A549 (cell line): ENCODE measurements around the gene ZNF805. TPM values are rescaled to one million over a fixed set of nuclear protein-coding genes. Genes with fewer than 3 reads are reported as not detected.

Source experiments
- ATAC-seq, 2 experiments: fragments of 200-7000 bp in 1 of 2; fragments of >200 bp in 1 of 2; cut with Nextera tagmentation in 1 of 2; cut with Tn5 transposase in 1 of 2; 3 replicates each; pipeline versions ENCODE4 v1.8.0 to v1.9.1; 2018 to 2020; ENCODE audit warnings: mild to moderate bottlenecking in 1 of 2, moderate library complexity in 1 of 2
- CTCF ChIA-PET: fragments of 300-600 bp; sonication (Branson Sonifier 250); formaldehyde crosslinking; extraction: SDS; loops from one replicate; lab custom pipeline; 2021; ENCODE audit warnings: antibody characterized with exemption, inconsistent platforms; lab: Yijun Ruan, JAX
- POLR2A ChIA-PET: fragments of 350-600 bp; formaldehyde crosslinking; extraction: SDS; loops from one replicate; lab custom pipeline; 2021; ENCODE audit warnings: antibody characterized with exemption, inconsistent platforms; lab: Yijun Ruan, JAX
- DNase-seq, 2 experiments: peaks; one replicate each; pipeline versions ENCODE4 v3.0.0 to v3.0.0-alpha.2; 2011 to 2016; ENCODE audit warnings: low read depth in 1 of 2, low spot score in 1 of 2
- FAIRE-seq: peaks from 2 replicates; lab custom pipeline; 2011; peaks lifted over from hg19 to GRCh38; lab: Jason Lieb, UNC
- H3K27ac ChIP-seq, 2 experiments: fragments of >200 bp; sonication (Bioruptor Twin); formaldehyde crosslinking; 3 replicates each; pipeline ENCODE4 v1.5.1; 2016 to 2017
- H3K4me1 ChIP-seq: fragments of >200 bp; sonication (Bioruptor Twin); formaldehyde crosslinking; 3 replicates; pipeline ENCODE4 v1.6.1; 2016
- H3K4me2 ChIP-seq: fragments of >200 bp; sonication (Bioruptor Twin); formaldehyde crosslinking; 3 replicates; pipeline ENCODE4 v1.6.1; 2016
- H3K4me3 ChIP-seq: fragments of >200 bp; sonication (Bioruptor Twin); formaldehyde crosslinking; 3 replicates; pipeline ENCODE4 v1.5.1; 2016
- H3K9me3 ChIP-seq: fragments of >200 bp; sonication (Bioruptor Twin); formaldehyde crosslinking; 3 replicates; pipeline ENCODE4 v1.6.1; 2016
- CHD4 ChIP-seq: fragments of 200-600 bp; sonication (generic); IDR thresholded peaks from 2 replicates; pipeline ENCODE4 v1.6.1; 2016; ENCODE audit warnings: antibody characterized with exemption, mild to moderate bottlenecking, borderline replicate concordance
- FOSB ChIP-seq: fragments of 250-450 bp; sonication (Bioruptor Pico); IDR thresholded peaks from 2 replicates; pipeline ENCODE4 v1.5.0; 2020; ENCODE audit warnings: mild to moderate bottlenecking, moderate library complexity
- FOSL2 ChIP-seq, 2 experiments: fragments of 450-650 bp in 1 of 2; fragments of >200 bp in 1 of 2; sonication (Bioruptor Twin) in 1 of 2; formaldehyde crosslinking; IDR thresholded peaks; 2 replicates each; pipeline versions ENCODE4 v1.5.0 to v1.6.1; 2016 to 2020; ENCODE audit warnings: mild to moderate bottlenecking in 1 of 2, moderate library complexity in 1 of 2
- FOXS1 ChIP-seq: fragments of 250-450 bp; sonication (Bioruptor Pico); IDR thresholded peaks from 2 replicates; pipeline ENCODE4 v1.5.0; 2020; ENCODE audit warnings: mild to moderate bottlenecking, moderate library complexity
- HMGXB4 ChIP-seq: fragments of 250-450 bp; sonication (Bioruptor Pico); IDR thresholded peaks from 2 replicates; pipeline ENCODE4 v1.5.0; 2021; ENCODE audit warnings: mild to moderate bottlenecking, moderate library complexity, borderline replicate concordance
- HOXA7 ChIP-seq: fragments of 250-450 bp; sonication (Bioruptor Pico); IDR thresholded peaks from 2 replicates; pipeline ENCODE4 v1.5.0; 2020; ENCODE audit warnings: mild to moderate bottlenecking, moderate library complexity
- MAFK ChIP-seq: fragments of 450-650 bp; IDR thresholded peaks from 2 replicates; pipeline ENCODE4 v1.6.1; 2014; ENCODE audit not compliant: partially characterized antibody
- MAX ChIP-seq: IDR thresholded peaks from 2 replicates; pipeline ENCODE4 v1.6.1; 2012
- NPAS2 ChIP-seq: fragments of 250-450 bp; sonication (Bioruptor Pico); IDR thresholded peaks from 2 replicates; pipeline ENCODE4 v1.8.0; 2022; ENCODE audit warnings: mild to moderate bottlenecking, moderate library complexity, borderline replicate concordance
- NR3C1 ChIP-seq: fragments of >200 bp; sonication (Bioruptor Twin); formaldehyde crosslinking; IDR thresholded peaks from 3 replicates; pipeline ENCODE4 v1.6.1; 2017
- REST ChIP-seq: fragments of 200-600 bp; sonication (generic); IDR thresholded peaks from 2 replicates; pipeline ENCODE4 v1.6.1; 2016; ENCODE audit warnings: antibody characterized with exemption, mild to moderate bottlenecking, moderate library complexity
- TFCP2L1 ChIP-seq: fragments of 250-450 bp; sonication (Bioruptor Pico); IDR thresholded peaks from 2 replicates; pipeline ENCODE4 v1.5.0; 2021; ENCODE audit warnings: mild to moderate bottlenecking
- TP53 ChIP-seq: fragments of 250-450 bp; sonication (Bioruptor Pico); IDR thresholded peaks from 2 replicates; pipeline ENCODE4 v1.5.0; 2021; ENCODE audit warnings: mild to moderate bottlenecking, moderate library complexity
- WGBS: methylation state at CpG from one replicate; pipeline ENCODE4 v1.1.6; 2017; ENCODE audit errors: missing lambda C conversion rate; 5-methylcytosine and 5-hydroxymethylcytosine counted together
- polyA plus RNA-seq, 4 experiments: library from polyadenylated mRNA; depleted of rRNA in 3 of 4; stranded (reverse); fragments of >200 nt; fragmentation: RNase III in 1 of 4; extraction: RNeasy Plus Mini Kit Qiagen cat#74134 plus additional on column Dnase treatment in 1 of 4; gene quantifications; 2 replicates in 3 of 4; 3 replicates in 1 of 4; pipeline ENCODE4 v1.2.3, GENCODE V29; 2011 to 2017
- TF ChIP-seq, protein P1 (sequence below): fragments of 150-350 bp; IDR thresholded peaks from 2 replicates; pipeline ENCODE4 v1.6.1; 2014; ENCODE audit warnings: low read depth, mild to moderate bottlenecking, low read length
- TF ChIP-seq, protein P2 (sequence below): fragments of 450-650 bp; IDR thresholded peaks from 2 replicates; pipeline ENCODE4 v1.6.1; 2014; ENCODE audit warnings: antibody characterized with exemption
- TF ChIP-seq, protein P3 (sequence below): fragments of >200 bp; sonication (Bioruptor Twin); formaldehyde crosslinking; IDR thresholded peaks from 3 replicates; pipeline ENCODE4 v1.5.1; 2016

The ZNF805 gene
- polyA plus RNA-seq, 2 of the 4 experiments (the other 2 are of a cell fraction), result 1.5 to 5.6 TPM

DNA sequence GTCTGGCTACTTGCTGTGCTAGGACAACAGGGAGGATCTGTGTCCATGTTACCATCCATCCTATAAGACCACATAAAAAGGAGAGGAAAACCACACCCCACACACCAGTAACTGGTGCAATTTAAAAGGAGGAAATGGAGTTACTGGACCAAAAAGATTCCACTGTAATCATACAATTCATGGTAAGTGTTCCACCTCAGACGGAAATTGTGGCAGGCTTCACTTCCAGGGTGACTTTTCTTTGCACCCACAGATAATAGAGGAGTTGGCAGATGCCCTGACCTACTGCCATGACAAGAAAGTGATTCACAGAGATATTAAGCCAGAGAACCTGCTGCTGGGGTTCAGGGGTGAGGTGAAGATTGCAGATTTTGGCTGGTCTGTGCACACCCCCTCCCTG lies 7.2 kb upstream of the ZNF805 start:
- POLR2A ChIA-PET, result no interaction called here
- DNase-seq (no peak), FAIRE-seq (no peak), ATAC-seq (no peak)
- Histone ChIP-seq H3K4me2 (no peak overlapping the region), H3K4me3 (no peak overlapping the region)
- TF ChIP-seq FOXS1 (CRISPR knock-in tag) (no peak), FOSB (no peak), NPAS2 (no peak)
- TF ChIP-seq, all 56 proteins: peak for 0
- Histone ChIP-seq H3K27ac (no peak overlapping the region), H3K9me3 (peaks cover 53% of the 10 kb centered on the region), H3K4me1 (no peaks in the 10 kb centered on the region)
- WGBS, result 12% methylated on average over 1 of the region's 1 CpG
- CTCF ChIA-PET, result interaction anchor here (0.8 kb wide), 1 partner anchor 1035 kb away, joined by 3 read pairs; no protein-coding TSS in a partner anchor

DNA sequence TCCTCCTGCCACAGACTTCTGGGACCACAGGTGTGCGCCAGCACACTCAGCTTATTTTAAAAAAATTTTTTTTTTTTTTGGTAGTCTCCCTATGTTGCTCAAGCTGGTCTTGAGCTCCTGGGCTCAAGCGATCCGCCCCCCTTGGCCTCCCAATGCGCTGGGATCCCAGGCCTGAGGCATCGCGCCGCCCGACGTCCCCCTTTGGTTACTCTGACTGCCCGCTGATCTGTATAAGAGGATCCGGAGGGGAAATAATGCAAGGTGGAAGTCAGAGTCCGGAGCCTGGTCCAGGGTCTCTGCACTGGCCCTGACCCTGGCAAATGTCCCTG lies 486 bp upstream of the ZNF805 start:
- POLR2A ChIA-PET, result interaction anchor here (0.6 to 1.5 kb wide), 6 partner anchors 40 to 702 kb away, joined by 3 to 7 read pairs (median 3); partner anchors contain the start of genes ZFP28, ZNF264 and ZNF460

DNA sequence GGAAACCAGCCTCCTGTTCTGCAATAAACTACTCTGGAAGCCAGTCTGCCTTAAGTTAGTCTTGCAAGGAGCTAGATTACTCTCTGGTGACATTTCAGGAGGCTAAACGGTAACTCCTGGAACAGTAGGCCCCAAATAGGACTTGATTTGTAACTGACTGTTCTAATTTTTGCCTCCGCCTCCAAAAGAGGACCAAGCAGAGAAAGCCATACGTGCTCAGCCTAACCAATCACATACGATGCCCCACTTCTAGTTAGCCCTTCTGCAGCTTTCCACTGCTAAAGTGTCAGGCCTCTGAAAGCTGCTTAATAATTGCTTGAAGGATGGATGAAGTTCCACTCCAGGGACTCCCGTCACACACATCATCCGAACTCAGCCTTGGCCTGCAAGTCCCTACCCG lies 744 bp downstream of the ZNF805 start:
- CTCF ChIA-PET, result interaction anchor here (0.7 kb wide), 1 partner anchor 49 kb away, joined by 3 read pairs; no protein-coding TSS in a partner anchor
- H3K4me3 ChIP-seq, result peak overlapping the region; percentile 86
- WGBS, result 46% methylated on average over 7 of the region's 7 CpGs
- peaks cover 46% of the 10 kb centered on the region for H3K9me3 ChIP-seq
- peak overlapping the region; percentile 79 for H3K4me2 ChIP-seq
- 0 out of 3 replicates have a peak, but pooled peaks cover 8% of the 10 kb centered on the region for H3K4me1 ChIP-seq
- FAIRE-seq (no peak), DNase-seq (peak in 1 of 2 experiments; percentile 9), ATAC-seq (peak in 1 of 2 experiments; percentile 8; a peak in 3 of 6 replicates)
- POLR2A ChIA-PET, result no interaction called here
- H3K27ac ChIP-seq, result peak overlapping the region; percentile 86 to 97
- TF ChIP-seq MAFK (no peak), HMGXB4 (CRISPR knock-in tag) (no peak), REST (no peak), HOXA7 (no peak), CHD4 (no peak), FOSL2 (IDR thresholded peaks at IDR 0.05) (no peak), FOSL2 (CRISPR knock-in tag; IDR thresholded peaks at IDR 0.05) (no peak)
- TF ChIP-seq, protein P1, sequence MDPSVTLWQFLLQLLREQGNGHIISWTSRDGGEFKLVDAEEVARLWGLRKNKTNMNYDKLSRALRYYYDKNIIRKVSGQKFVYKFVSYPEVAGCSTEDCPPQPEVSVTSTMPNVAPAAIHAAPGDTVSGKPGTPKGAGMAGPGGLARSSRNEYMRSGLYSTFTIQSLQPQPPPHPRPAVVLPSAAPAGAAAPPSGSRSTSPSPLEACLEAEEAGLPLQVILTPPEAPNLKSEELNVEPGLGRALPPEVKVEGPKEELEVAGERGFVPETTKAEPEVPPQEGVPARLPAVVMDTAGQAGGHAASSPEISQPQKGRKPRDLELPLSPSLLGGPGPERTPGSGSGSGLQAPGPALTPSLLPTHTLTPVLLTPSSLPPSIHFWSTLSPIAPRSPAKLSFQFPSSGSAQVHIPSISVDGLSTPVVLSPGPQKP, result no peak
- TF ChIP-seq, protein P2, sequence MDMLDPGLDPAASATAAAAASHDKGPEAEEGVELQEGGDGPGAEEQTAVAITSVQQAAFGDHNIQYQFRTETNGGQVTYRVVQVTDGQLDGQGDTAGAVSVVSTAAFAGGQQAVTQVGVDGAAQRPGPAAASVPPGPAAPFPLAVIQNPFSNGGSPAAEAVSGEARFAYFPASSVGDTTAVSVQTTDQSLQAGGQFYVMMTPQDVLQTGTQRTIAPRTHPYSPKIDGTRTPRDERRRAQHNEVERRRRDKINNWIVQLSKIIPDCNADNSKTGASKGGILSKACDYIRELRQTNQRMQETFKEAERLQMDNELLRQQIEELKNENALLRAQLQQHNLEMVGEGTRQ, result no peak
- TF ChIP-seq, protein P3, sequence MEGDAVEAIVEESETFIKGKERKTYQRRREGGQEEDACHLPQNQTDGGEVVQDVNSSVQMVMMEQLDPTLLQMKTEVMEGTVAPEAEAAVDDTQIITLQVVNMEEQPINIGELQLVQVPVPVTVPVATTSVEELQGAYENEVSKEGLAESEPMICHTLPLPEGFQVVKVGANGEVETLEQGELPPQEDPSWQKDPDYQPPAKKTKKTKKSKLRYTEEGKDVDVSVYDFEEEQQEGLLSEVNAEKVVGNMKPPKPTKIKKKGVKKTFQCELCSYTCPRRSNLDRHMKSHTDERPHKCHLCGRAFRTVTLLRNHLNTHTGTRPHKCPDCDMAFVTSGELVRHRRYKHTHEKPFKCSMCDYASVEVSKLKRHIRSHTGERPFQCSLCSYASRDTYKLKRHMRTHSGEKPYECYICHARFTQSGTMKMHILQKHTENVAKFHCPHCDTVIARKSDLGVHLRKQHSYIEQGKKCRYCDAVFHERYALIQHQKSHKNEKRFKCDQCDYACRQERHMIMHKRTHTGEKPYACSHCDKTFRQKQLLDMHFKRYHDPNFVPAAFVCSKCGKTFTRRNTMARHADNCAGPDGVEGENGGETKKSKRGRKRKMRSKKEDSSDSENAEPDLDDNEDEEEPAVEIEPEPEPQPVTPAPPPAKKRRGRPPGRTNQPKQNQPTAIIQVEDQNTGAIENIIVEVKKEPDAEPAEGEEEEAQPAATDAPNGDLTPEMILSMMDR, result no peak
- TF ChIP-seq, all 56 proteins: peak for 0

More for the DNA sequence above, 486 bp upstream of the ZNF805 start:
- TF ChIP-seq NR3C1 (no peak), TFCP2L1 (CRISPR knock-in tag) (no peak), TP53 (CRISPR knock-in tag) (no peak), MAX (no peak)
- peak overlapping the region; percentile 86 to 97 for H3K27ac ChIP-seq
- H3K4me2 ChIP-seq, result peak overlapping the region; percentile 79
- ATAC-seq, result no peak
- H3K4me1 ChIP-seq, result 0 out of 3 replicates have a peak, but pooled peaks cover 8% of the 10 kb centered on the region
- peak overlapping the region; percentile 86 for H3K4me3 ChIP-seq
- CTCF ChIA-PET, result no interaction called here
- WGBS, result 89% methylated on average over 12 of the region's 12 CpGs
- FAIRE-seq, result no peak
- peaks cover 40% of the 10 kb centered on the region for H3K9me3 ChIP-seq
- no peak for DNase-seq
